Measurements from ENCODE around the gene SLC29A1. TPM values are rescaled to one million over a fixed set of nuclear protein-coding genes. Genes with fewer than 3 reads are reported as not detected.

SLC29A1 gene
- total and polyA plus RNA-seq, 4 donors, result 15.1 to 67.2 (median 16.7) TPM

- no peaks in the 10 kb centered on the region for H3K36me3 ChIP-seq (ENCODE audit: control insufficient read depth in 4 of 4, insufficient read depth in 3 of 4, low read depth in 1 of 4, low read length in 3 of 4)
- no peaks in the 10 kb centered on the region for H3K4me1 ChIP-seq (ENCODE audit: control insufficient read depth in 4 of 4, insufficient read depth in 4 of 4, low read length in 3 of 4)
- H3K27me3 ChIP-seq (ENCODE audit: control insufficient read depth in 4 of 4, insufficient read depth in 4 of 4, low read length in 3 of 4), result no peaks in the 10 kb centered on the region
- no peak overlapping the region for H3K4me3 ChIP-seq (ENCODE audit: low read depth in 1 of 3, low read length in 3 of 3)
- TF ChIP-seq ZBTB33 (IDR thresholded peaks at IDR 0.05) (no peak), REST (IDR thresholded peaks at IDR 0.05) (no peak), RXRA (IDR thresholded peaks at IDR 0.05) (no peak), SP1 (IDR thresholded peaks at IDR 0.05) (no peak)
- H3K9ac ChIP-seq (ENCODE audit: low read depth in 1 of 2, low read length in 2 of 2), result no peak overlapping the region
- no peaks in the 10 kb centered on the region for H3K9me3 ChIP-seq (ENCODE audit: control insufficient read depth in 4 of 4, low read length in 3 of 4)
- H3K27ac ChIP-seq (ENCODE audit: low read depth in 1 of 2, low read length in 2 of 2), result no peak overlapping the region
- 62% methylated on average over 10 of the region's 10 CpGs for WGBS
- no peak for DNase-seq (ENCODE audit: low spot score)
These were observed 30.9 kb upstream of the SLC29A1 start for GRCh38 chr6:44192428-44193041.

GRCh38 chr6:44193307-44193910 is 30.0 kb upstream of the SLC29A1 start:
- WGBS, result 97% methylated on average over 8 of the region's 8 CpGs
- Histone ChIP-seq H3K9me3 (ENCODE audit: control insufficient read depth in 4 of 4, low read length in 3 of 4) (no peaks in the 10 kb centered on the region), H3K27ac (ENCODE audit: low read depth in 1 of 2, low read length in 2 of 2) (no peak overlapping the region), H3K27me3 (ENCODE audit: control insufficient read depth in 4 of 4, insufficient read depth in 4 of 4, low read length in 3 of 4) (no peaks in the 10 kb centered on the region), H3K36me3 (ENCODE audit: control insufficient read depth in 4 of 4, insufficient read depth in 3 of 4, low read depth in 1 of 4, low read length in 3 of 4) (no peaks in the 10 kb centered on the region), H3K9ac (ENCODE audit: low read depth in 1 of 2, low read length in 2 of 2) (no peak overlapping the region), H3K4me1 (ENCODE audit: control insufficient read depth in 4 of 4, insufficient read depth in 4 of 4, low read length in 3 of 4) (no peaks in the 10 kb centered on the region), H3K4me3 (ENCODE audit: low read depth in 1 of 3, low read length in 3 of 3) (no peak overlapping the region)
- no peak for TF ChIP-seq GABPA (IDR thresholded peaks at IDR 0.05 in 1 of 2, conservative IDR thresholded peaks at IDR 0.05 in 1 of 2)
- no peak for TF ChIP-seq HNF4G (IDR thresholded peaks at IDR 0.05)
- no peak for TF ChIP-seq REST (IDR thresholded peaks at IDR 0.05)
- TF ChIP-seq RAD21 (IDR thresholded peaks at IDR 0.05), result no peak
- TF ChIP-seq EGR1 (IDR thresholded peaks at IDR 0.05; ENCODE audit: low read depth in 2 of 2), result no peak
- no peak for TF ChIP-seq RXRA (IDR thresholded peaks at IDR 0.05)
- no peak for TF ChIP-seq ZBTB33 (IDR thresholded peaks at IDR 0.05)
- TF ChIP-seq YY1 (IDR thresholded peaks at IDR 0.05), result no peak
- DNase-seq (ENCODE audit: low spot score), result no peak
